Esophagus (tissue), 2 donors: ENCODE results near the gene VGLL4. TPM values are rescaled to one million over a fixed set of nuclear protein-coding genes. Genes with fewer than 3 reads are reported as not detected.

ENCODE experiments used
- H3K27ac ChIP-seq, 2 donors: one replicate each; pipeline ENCODE4 v1.5.1; 2013; ENCODE audit warnings: low read depth in 2 of 2, mild to moderate bottlenecking in 2 of 2, inconsistent platforms in 1 of 2, low read length in 1 of 2, moderate library complexity in 1 of 2
- H3K27me3 ChIP-seq, 2 donors: one replicate each; pipeline ENCODE4 v1.6.1; 2013; ENCODE audit warnings: low read length in 2 of 2, control low read depth in 1 of 2, mild to moderate bottlenecking in 1 of 2; ENCODE audit not compliant: insufficient read depth in 2 of 2, control insufficient read depth in 1 of 2
- H3K36me3 ChIP-seq, 2 donors: one replicate each; pipeline ENCODE4 v1.6.1; 2013; ENCODE audit warnings: low read length in 1 of 2; ENCODE audit not compliant: control insufficient read depth in 2 of 2, insufficient read depth in 2 of 2
- H3K4me1 ChIP-seq, 2 donors: one replicate each; pipeline ENCODE4 v1.6.1; 2013; ENCODE audit warnings: low read length in 1 of 2; ENCODE audit not compliant: control insufficient read depth in 2 of 2, insufficient read depth in 2 of 2
- H3K4me3 ChIP-seq, 2 donors: one replicate each; pipeline ENCODE4 v1.5.1; 2013; ENCODE audit warnings: low read length in 2 of 2, mild to moderate bottlenecking in 2 of 2, low read depth in 1 of 2, moderate library complexity in 1 of 2
- H3K9me3 ChIP-seq, 2 donors: one replicate each; pipeline ENCODE4 v1.6.1; 2013; ENCODE audit warnings: mild to moderate bottlenecking in 2 of 2, low read depth in 1 of 2, low read length in 1 of 2, moderate library complexity in 1 of 2; ENCODE audit not compliant: control insufficient read depth in 2 of 2, insufficient read depth in 1 of 2
- WGBS, 2 donors: extraction: QIAGEN DNeasy Blood & Tissue Kit; methylation state at CpG; one replicate each; pipeline ENCODE4 v1.1.7; 2013; 5-methylcytosine and 5-hydroxymethylcytosine counted together
- polyA plus RNA-seq, 2 donors: library from polyadenylated mRNA; stranded (reverse); fragments of 200-250 nt; gene quantifications; one replicate each; pipeline ENCODE4 v1.2.3, GENCODE V29; 2013
- donor health status: healthy with polysubstance abuse.
- donor health status: Bipolar disorder and iron deficiency.

VGLL4 gene
- polyA plus RNA-seq, 2 donors: 23.1 to 26.3 TPM

- Histone ChIP-seq H3K9me3 (no peaks in the 10 kb centered on the region), H3K27ac (peak overlapping the region in 1 of 2 donors; percentile 29), H3K36me3 (no peaks in the 10 kb centered on the region), H3K27me3 (no peaks in the 10 kb centered on the region), H3K4me1 (no peaks in the 10 kb centered on the region), H3K4me3 (no peak overlapping the region)
- 28 to 32% methylated on average over 9 of the region's 9 CpGs for WGBS, 2 donors
Observed at GRCh38 chr3:11509173-11510000, 134.3 kb downstream of the VGLL4 start.

- Histone ChIP-seq H3K27ac (peak overlapping the region; percentile 20 to 58), H3K27me3 (no peaks in the 10 kb centered on the region), H3K4me3 (no peak overlapping the region), H3K9me3 (no peaks in the 10 kb centered on the region), H3K36me3 (no peaks in the 10 kb centered on the region), H3K4me1 (no peaks in the 10 kb centered on the region)
- WGBS, 2 donors: 63 to 66% methylated on average over 5 of the region's 5 CpGs
Observed at GRCh38 chr3:11508346-11509172, 135.2 kb downstream of the VGLL4 start.

GRCh38 chr3:11507719-11508118, 136.0 kb downstream of the VGLL4 start:
- Histone ChIP-seq H3K27ac (peak overlapping the region in 1 of 2 donors; percentile 11), H3K9me3 (no peaks in the 10 kb centered on the region), H3K27me3 (no peaks in the 10 kb centered on the region), H3K4me1 (no peaks in the 10 kb centered on the region), H3K36me3 (no peaks in the 10 kb centered on the region), H3K4me3 (no peak overlapping the region)

Other genes with a start within 250 kb of the VGLL4 start
- gene TAMM41, start 203.0 kb upstream of the VGLL4 start, polyA plus RNA-seq: 10 to 100 TPM; 10.8 to 12.3 TPM